SK-N-SH (cell line): ENCODE data around the gene SBF2.

Experiments
- EP300 ChIP-seq, 2 experiments: IDR thresholded peaks; 2 replicates each; pipeline versions ENCODE4 v1.4.0 to v1.6.1; 2012; ENCODE audit warnings: borderline replicate concordance in 1 of 2, low read depth in 1 of 2, low read length in 1 of 2
- EZH2phosphoT487 ChIP-seq: fragments of 200-600 bp; sonication (generic); IDR thresholded peaks from 2 replicates; pipeline ENCODE4 v1.6.1; 2017; ENCODE audit warnings: low read depth, mixed run types, mild to moderate bottlenecking, antibody characterized with exemption, moderate library complexity, borderline replicate concordance
- GATA2 ChIP-seq: sonication (generic); formaldehyde crosslinking; IDR thresholded peaks from 2 replicates; pipeline ENCODE4 v1.5.0; 2020; ENCODE audit warnings: mild to moderate bottlenecking, missing genetic modification reagents
- MAX ChIP-seq: IDR thresholded peaks from 2 replicates; pipeline ENCODE4 v1.4.0; 2012; ENCODE audit warnings: low read depth
- NFIC ChIP-seq: IDR thresholded peaks from 2 replicates; pipeline ENCODE4 v1.4.0; 2012; ENCODE audit warnings: borderline replicate concordance
- POLR2AphosphoS5 ChIP-seq: IDR thresholded peaks from 2 replicates; pipeline ENCODE4 v1.6.1; 2012; ENCODE audit warnings: low read depth, low read length
- RAD21 ChIP-seq: IDR thresholded peaks from 2 replicates; pipeline ENCODE4 v1.6.1; 2012; ENCODE audit warnings: mild to moderate bottlenecking, low read length
- RCOR1 ChIP-seq: fragments of 150-350 bp; IDR thresholded peaks from 2 replicates; pipeline ENCODE4 v1.6.1; 2017; ENCODE audit warnings: antibody characterized with exemption, low read length
- RFX5 ChIP-seq: IDR thresholded peaks from 2 replicates; pipeline ENCODE4 v1.6.1; 2012; ENCODE audit warnings: mild to moderate bottlenecking, improper control_type of control experiment, low read length
- SIN3A ChIP-seq: IDR thresholded peaks from 2 replicates; pipeline ENCODE4 v1.6.1; 2012; ENCODE audit warnings: low read depth, mild to moderate bottlenecking, low read length, moderate library complexity, borderline replicate concordance
- TAF1 ChIP-seq: IDR thresholded peaks from 2 replicates; pipeline ENCODE4 v1.6.1; 2012; ENCODE audit warnings: low read depth, mild to moderate bottlenecking, low read length, moderate library complexity, borderline replicate concordance
- TF ChIP-seq, protein P1 (sequence below): fragments of 200-600 bp; sonication (generic); IDR thresholded peaks from 2 replicates; pipeline ENCODE4 v1.6.1; 2017; ENCODE audit warnings: antibody characterized with exemption, mild to moderate bottlenecking, moderate library complexity

- TF ChIP-seq SIN3A (no peak), RAD21 (no peak), RCOR1 (no peak), RFX5 (no peak), EP300 (IDR thresholded peaks at IDR 0.05; ENCODE audit: borderline replicate concordance in 1 of 2, low read depth in 1 of 2, low read length in 1 of 2) (no peak), POLR2AphosphoS5 (no peak), EZH2phosphoT487 (no peak), MAX (no peak), GATA2 (CRISPR knock-in tag) (no peak), NFIC (no peak), TAF1 (no peak)
- TF ChIP-seq, protein P1, sequence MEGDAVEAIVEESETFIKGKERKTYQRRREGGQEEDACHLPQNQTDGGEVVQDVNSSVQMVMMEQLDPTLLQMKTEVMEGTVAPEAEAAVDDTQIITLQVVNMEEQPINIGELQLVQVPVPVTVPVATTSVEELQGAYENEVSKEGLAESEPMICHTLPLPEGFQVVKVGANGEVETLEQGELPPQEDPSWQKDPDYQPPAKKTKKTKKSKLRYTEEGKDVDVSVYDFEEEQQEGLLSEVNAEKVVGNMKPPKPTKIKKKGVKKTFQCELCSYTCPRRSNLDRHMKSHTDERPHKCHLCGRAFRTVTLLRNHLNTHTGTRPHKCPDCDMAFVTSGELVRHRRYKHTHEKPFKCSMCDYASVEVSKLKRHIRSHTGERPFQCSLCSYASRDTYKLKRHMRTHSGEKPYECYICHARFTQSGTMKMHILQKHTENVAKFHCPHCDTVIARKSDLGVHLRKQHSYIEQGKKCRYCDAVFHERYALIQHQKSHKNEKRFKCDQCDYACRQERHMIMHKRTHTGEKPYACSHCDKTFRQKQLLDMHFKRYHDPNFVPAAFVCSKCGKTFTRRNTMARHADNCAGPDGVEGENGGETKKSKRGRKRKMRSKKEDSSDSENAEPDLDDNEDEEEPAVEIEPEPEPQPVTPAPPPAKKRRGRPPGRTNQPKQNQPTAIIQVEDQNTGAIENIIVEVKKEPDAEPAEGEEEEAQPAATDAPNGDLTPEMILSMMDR = no peak
Observed at GRCh38 chr11:10222399-10222798, 71.6 kb downstream of the SBF2 start.
